ENCODE measurements around the gene HTR2B.
"Not testable (repeated sequence)": the region's sequence is repeated elsewhere in the genome, so short reads cannot be mapped to it uniquely, and the experiment has no call there.

Gene HTR2B

DNA sequence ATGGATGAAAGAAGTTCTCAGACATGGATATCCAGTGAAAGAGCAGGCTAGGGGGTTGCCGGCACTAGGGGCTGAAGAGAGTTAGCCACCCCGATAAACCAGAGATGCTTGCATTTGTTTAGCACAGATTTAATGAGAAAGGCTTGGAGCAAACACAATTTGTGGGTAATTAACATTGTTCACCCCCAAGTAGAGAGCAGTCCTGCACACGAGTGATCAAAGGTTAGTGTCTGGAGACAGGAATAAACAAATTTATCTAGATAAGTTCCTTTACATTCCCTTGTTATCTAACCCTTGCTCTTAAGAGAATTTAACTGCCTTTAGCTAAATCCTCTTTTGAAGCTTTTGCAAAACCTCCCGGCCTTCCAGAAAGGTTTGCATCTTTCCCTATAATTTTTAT lies 23.9 kb downstream of the HTR2B start:
- DNase-seq (ENCODE audit: low read depth), result no peak
- no peak overlapping the region for H3K4me3 ChIP-seq (ENCODE audit: low read depth, low read length)

- DNase-seq (ENCODE audit: low read depth); H3K4me3 ChIP-seq (ENCODE audit: low read depth, low read length): not testable (repeated sequence)
Measured at GRCh38 chr2:231100321-231100720, 24.5 kb downstream of the HTR2B start.

DNA sequence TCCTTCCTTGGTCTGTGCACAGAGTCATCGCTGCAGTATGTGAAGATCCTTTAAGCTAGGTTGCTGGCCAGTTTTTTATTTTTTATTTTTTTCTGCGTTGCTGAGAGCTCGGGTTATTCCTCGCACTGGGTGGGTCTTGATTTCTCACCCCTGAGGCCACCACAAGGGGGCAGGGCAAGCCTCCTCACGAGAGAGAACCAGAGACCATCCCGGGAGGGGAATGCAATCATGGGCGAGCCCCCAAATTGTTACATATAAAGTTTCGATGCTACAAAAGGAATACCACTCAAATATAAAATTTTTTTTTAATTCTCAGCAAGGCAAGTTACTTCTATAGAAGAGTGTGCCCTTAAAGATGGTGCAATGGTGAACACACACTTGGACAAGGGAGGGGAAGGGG lies 24.9 kb downstream of the HTR2B start:
- no peak overlapping the region for H3K4me3 ChIP-seq (ENCODE audit: low read depth, low read length)
- no peak for DNase-seq (ENCODE audit: low read depth)

GRCh38 chr2:231094736-231095346 lies 30.0 kb downstream of the HTR2B start:
- H3K4me3 ChIP-seq (ENCODE audit: low read depth, low read length), result no peak overlapping the region
- no peak for DNase-seq (ENCODE audit: low read depth)

DNA sequence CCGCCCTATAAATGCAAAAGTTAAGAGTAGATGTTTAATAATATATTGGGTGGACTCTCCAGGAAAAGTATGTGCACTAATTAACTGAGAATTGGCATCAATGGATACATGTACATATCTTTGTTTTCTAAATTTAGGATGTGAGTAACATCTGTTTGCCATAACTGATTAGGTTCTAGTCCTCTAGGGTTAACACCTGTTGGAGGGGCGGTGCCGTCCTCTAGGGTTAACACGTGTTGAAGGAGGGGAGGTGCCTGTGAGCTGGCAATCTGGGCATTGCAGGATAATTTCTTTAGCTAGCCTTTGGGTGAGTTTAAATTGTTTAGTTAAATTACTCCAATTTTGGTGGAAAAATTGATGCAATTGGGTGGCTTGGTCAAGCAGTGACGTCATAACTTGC lies 30.9 kb downstream of the HTR2B start:
- DNase-seq (ENCODE audit: low read depth), result no peak
- H3K4me3 ChIP-seq (ENCODE audit: low read depth, low read length), result no peak overlapping the region

GRCh38 chr2:231088754-231089153 lies 36.1 kb downstream of the HTR2B start:
- H3K4me3 ChIP-seq (ENCODE audit: low read depth, low read length), result no peak overlapping the region
- no peak for DNase-seq (ENCODE audit: low read depth)

GRCh38 chr2:231084565-231084964 lies 40.3 kb downstream of the HTR2B start:
- DNase-seq (ENCODE audit: low read depth), result no peak
- H3K4me3 ChIP-seq (ENCODE audit: low read depth, low read length), result no peak overlapping the region

DNA sequence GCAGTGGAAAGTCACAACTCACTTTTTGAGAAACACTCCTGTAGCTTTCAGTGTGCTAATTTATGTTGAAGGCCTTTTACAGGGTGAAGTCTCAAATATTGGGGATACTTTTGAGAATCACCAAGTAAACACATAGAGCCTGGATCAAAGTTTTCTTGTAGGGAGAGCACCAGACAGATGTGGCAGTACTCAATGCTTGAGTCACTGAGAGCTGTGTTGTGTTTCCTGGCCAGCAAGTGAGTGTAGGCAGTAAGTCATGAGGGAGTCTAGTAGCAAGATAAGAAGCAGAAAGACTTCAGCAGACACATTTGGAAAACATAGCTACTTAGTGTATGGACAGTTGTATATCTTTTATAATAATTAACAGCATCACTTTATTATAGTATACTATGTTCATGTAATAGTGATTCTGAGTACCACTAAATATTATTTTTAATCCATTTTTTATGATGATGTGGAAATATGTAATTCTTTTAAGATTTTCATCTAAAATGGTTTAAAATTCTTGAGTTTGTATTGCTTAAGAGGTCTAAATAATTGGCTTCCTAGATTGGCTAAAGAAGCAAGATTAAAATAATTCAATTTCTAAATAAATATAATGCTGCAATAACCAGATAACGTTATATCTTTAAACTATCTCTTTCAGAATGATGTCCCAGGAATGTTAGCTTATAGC lies 55.3 kb downstream of the HTR2B start:
- no peak overlapping the region for H3K4me3 ChIP-seq (ENCODE audit: low read depth, low read length)
- no peak for DNase-seq (ENCODE audit: low read depth)

- no peak overlapping the region for H3K4me3 ChIP-seq (ENCODE audit: low read depth, low read length)
- no peak for DNase-seq (ENCODE audit: low read depth)
Measured at GRCh38 chr2:231068525-231069222, 56.2 kb downstream of the HTR2B start.

GRCh38 chr2:231067531-231067930 lies 57.3 kb downstream of the HTR2B start:
- H3K4me3 ChIP-seq (ENCODE audit: low read depth, low read length); DNase-seq (ENCODE audit: low read depth): not testable (repeated sequence)

DNA sequence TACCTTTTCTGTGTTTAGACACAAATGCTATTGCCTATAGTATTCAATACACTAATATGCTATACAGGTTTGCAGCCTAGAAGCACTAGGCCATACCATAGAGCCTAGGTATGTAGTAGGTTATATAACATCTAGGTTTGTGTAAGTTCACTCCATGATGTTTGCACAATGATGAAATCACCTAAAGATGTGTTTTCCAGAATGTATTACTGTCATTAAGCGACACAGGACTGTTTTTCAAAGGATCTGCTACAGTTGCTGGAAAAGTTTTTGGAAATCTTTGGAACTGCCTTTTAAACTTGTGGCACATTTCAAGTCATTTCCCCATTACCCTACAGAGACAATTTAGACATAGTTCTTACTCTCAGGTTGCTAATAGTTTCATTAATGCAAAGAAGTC lies 58.9 kb downstream of the HTR2B start:
- no peak overlapping the region for H3K4me3 ChIP-seq (ENCODE audit: low read depth, low read length)
- no peak for DNase-seq (ENCODE audit: low read depth)

DNA sequence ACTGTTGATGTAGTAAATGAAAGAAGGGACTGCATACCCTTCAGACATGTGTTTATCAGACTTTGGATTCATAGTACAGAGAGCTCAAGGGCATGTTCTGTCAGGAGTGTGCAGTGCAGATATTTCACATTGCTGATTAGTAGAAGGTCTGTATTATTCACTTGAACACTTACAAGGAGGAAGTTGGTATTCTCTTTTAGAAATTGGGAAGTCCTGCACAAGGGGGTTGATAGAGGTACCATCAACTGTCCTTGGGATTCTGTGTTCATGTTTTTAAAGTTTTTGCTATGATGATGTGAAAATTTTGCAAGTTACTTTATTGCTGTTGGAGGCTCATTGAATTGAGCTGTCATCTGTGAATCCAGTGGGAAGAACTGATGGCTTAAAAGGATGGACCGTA lies 61.5 kb downstream of the HTR2B start:
- DNase-seq (ENCODE audit: low read depth), result no peak
- no peak overlapping the region for H3K4me3 ChIP-seq (ENCODE audit: low read depth, low read length)

DNA sequence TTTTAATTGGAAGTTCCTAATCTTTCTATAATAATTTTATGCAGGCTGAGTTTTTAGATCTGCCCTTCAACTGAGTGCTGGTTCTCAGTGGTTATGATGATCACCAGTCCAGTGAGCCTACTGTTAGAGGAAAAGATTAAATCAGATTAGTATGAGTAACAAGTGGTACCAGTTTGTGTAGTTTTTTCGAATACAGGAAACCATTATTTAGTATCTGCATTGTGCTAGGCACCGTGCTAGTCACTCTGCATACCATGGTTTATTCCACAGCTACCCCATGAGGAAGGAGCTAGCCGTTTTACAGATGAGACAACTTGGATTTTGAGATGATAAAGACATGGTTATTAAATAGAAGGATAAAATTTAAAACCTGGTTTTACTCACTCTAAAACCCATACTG lies 62.1 kb downstream of the HTR2B start:
- no peak for DNase-seq (ENCODE audit: low read depth)
- H3K4me3 ChIP-seq (ENCODE audit: low read depth, low read length), result no peak overlapping the region

- no peak for DNase-seq (ENCODE audit: low read depth)
- no peak overlapping the region for H3K4me3 ChIP-seq (ENCODE audit: low read depth, low read length)
Measured at GRCh38 chr2:231059756-231060155, 65.1 kb downstream of the HTR2B start.

DNA sequence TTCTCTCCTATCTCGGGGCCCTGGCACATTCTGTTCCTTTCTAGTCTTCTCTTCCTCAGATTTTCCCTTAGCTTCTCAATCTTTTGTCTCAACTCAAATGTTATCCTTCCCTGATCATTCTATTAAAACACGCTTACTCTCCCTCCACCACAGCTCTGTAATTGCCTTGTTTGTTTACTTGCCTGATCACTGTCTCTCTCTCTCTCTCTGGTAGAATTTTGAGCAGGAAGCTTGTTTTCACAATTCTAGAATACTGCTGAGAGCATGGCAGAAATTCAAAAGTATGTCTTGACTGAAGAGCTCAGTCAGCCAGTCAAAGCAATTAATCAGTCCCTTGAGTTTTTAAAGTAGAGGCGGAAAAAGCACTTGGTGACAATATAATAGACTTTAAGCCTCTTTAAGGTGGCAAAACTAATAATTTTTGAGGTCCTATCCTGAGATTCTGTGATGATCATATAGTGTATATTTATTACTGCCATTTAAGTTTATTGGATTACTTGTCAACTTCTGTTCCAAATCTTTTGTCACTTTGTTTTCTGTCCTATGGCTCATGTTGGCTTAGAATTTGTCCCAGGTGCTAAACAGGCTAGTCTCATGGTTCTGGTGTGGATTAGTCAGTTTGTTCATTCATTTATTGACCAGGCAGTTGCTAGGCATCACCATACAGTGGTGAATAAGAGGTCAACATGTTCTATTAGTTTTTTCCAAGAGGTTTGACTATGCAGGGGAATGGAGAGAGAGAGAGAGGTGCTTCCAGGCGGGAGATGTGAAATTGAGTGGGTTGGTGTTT lies 65.9 kb downstream of the HTR2B start:
- no peak for DNase-seq (ENCODE audit: low read depth)
- H3K4me3 ChIP-seq (ENCODE audit: low read depth, low read length), result no peak overlapping the region

All from skeletal muscle cell (primary cell).